ENCODE measurements around the gene SCLT1. TPM values are rescaled to one million over a fixed set of nuclear protein-coding genes. Genes with fewer than 3 reads are reported as not detected.

SCLT1 gene
- total RNA-seq, 4 donors from 2014 or later = 12.9 to 28.6 (median 20.8) TPM

DNA sequence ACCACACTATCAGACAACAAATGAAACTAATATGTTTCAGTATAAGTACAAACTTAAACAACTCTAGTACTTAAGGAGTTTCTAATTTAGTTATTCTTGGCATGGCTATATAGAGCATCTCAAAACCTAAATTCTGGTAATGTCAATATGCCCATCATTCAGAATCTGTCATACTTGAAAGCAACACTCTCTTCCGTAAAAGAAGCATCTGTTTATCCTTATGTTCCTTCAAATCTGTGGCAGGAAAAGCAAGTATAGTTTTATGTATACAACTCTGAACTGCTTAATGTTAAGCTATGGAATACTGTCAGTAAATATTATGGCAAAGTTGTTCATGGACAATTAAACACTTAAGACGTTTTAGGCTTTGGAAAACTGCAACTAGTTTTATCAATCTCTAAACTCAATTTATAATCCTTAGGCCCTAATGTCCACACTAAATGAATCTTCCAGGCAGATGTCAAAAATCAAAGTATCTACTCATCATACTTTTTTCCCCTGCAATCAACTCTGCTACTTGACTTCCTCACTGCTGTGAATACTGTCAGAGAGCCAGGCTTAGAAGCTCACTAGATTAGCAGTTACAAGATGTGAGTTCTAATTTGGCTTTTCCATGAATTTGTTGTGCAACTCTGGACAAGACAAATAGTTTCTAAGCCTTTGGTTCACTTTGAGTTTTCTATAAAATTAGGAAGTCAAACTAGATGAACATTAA, 109.4 kb downstream of the SCLT1 start:
- 86 to 90% methylated on average over 2 of the region's 2 CpGs for WGBS, 2 donors
- H3K9me3 ChIP-seq = no peaks in the 10 kb centered on the region
- DNase-seq = no peak

DNA sequence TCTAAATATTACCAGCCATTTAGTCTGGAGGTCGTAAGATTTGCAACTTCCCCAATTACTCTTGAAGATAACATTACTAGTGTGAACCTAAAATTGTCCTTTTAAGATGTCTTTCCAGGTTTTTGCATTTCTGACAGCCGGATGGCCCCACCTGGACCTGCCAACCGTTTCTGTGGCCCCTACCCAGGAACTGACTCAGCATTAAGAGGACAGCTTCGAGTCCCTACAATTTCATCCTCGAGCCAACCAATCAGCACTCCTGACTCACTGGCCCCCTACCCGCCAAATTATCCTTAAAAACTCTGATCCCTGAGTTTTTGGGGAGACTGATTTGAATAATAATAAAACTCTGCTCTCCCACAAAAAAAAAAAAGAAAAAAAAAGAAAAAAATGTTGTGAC, 112.0 kb downstream of the SCLT1 start:
- intact Hi-C loops (cut with DNase I) = no loop called here
- TF ChIP-seq, protein P1, sequence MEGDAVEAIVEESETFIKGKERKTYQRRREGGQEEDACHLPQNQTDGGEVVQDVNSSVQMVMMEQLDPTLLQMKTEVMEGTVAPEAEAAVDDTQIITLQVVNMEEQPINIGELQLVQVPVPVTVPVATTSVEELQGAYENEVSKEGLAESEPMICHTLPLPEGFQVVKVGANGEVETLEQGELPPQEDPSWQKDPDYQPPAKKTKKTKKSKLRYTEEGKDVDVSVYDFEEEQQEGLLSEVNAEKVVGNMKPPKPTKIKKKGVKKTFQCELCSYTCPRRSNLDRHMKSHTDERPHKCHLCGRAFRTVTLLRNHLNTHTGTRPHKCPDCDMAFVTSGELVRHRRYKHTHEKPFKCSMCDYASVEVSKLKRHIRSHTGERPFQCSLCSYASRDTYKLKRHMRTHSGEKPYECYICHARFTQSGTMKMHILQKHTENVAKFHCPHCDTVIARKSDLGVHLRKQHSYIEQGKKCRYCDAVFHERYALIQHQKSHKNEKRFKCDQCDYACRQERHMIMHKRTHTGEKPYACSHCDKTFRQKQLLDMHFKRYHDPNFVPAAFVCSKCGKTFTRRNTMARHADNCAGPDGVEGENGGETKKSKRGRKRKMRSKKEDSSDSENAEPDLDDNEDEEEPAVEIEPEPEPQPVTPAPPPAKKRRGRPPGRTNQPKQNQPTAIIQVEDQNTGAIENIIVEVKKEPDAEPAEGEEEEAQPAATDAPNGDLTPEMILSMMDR (IDR thresholded peaks at IDR 0.05) = no peak
- no peak overlapping the region for H3K4me3 ChIP-seq (replicated peaks in 1 of 3)

More for the DNA sequence above, 109.4 kb downstream of the SCLT1 start:
- Histone ChIP-seq H3K27ac (no peak overlapping the region), H3K36me3 (no peaks in the 10 kb centered on the region), H3K4me1 (no peaks in the 10 kb centered on the region), H3K4me3 (replicated peaks in 1 of 3) (no peak overlapping the region), H3K27me3 (no peaks in the 10 kb centered on the region)
- no peak for TF ChIP-seq POLR2A (IDR thresholded peaks at IDR 0.05)
- TF ChIP-seq, protein P1 (IDR thresholded peaks at IDR 0.05) = no peak
- intact Hi-C loops (cut with DNase I) = no loop called here

DNA sequence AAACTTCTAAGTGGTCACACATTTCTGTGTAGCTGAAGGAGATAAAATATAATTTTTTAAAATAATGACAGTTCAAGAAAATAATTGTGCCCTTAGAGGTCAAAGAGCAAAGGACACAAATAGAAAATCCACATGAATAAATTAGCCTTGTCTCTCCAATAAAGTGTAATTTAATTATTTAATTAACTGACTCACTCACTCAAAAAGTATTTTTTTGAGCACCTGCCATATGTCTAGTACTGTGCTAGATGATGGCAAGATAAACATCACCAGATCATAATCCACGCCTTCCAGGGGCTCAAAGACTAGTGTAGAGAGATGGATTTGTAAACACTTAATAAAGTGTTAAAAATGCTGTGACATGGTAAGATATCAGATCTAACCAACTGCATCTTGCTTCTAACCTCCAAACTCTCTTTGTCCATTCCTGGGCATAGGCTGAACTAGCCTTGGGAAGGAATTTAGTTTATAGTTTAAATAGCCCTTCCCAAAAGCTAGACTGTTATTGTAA, 112.5 kb downstream of the SCLT1 start:
- Histone ChIP-seq H3K9me3 (no peaks in the 10 kb centered on the region), H3K4me3 (replicated peaks in 1 of 3) (no peak overlapping the region), H3K27me3 (no peaks in the 10 kb centered on the region), H3K4me1 (no peaks in the 10 kb centered on the region), H3K36me3 (no peaks in the 10 kb centered on the region), H3K27ac (no peak overlapping the region)
- intact Hi-C loops (cut with DNase I) = no loop called here
- no peak for DNase-seq
- 45 to 94% methylated on average over 1 of the region's 1 CpG for WGBS, 2 donors
- TF ChIP-seq, protein P1 (IDR thresholded peaks at IDR 0.05) = no peak
- no peak for TF ChIP-seq POLR2A (IDR thresholded peaks at IDR 0.05)

More for the DNA sequence above, 112.0 kb downstream of the SCLT1 start:
- H3K27ac ChIP-seq = no peak overlapping the region
- H3K9me3 ChIP-seq = no peaks in the 10 kb centered on the region
- no peak for DNase-seq
- H3K4me1 ChIP-seq = no peaks in the 10 kb centered on the region
- H3K27me3 ChIP-seq = no peaks in the 10 kb centered on the region
- 92 to 94% methylated on average over 6 of the region's 6 CpGs for WGBS, 2 donors
- H3K36me3 ChIP-seq = no peaks in the 10 kb centered on the region

DNA sequence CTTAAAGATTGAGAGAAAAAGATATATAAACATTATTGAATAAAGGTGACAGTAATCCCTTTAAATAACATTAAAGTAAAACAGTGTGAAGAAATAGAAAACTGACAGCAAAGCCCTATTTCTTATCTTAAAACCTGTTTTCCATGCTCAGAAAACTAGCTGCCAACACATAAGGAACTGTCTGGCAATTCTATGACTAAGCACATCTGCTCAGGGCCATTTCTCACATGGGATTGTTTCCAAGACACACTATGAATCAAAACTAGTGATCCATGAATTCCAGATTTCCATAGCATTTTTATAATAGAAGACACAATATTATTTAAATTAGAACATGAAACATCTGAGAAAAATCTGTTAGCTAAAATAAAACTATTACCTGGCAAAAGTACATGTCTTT, 113.4 kb downstream of the SCLT1 start:
- Histone ChIP-seq H3K36me3 (no peaks in the 10 kb centered on the region), H3K27ac (no peak overlapping the region), H3K4me1 (no peaks in the 10 kb centered on the region), H3K4me3 (replicated peaks in 1 of 3) (no peak overlapping the region), H3K27me3 (no peaks in the 10 kb centered on the region), H3K9me3 (no peaks in the 10 kb centered on the region)
- DNase-seq = no peak
- TF ChIP-seq POLR2A (IDR thresholded peaks at IDR 0.05) = no peak
- TF ChIP-seq, protein P1 (IDR thresholded peaks at IDR 0.05) = no peak
- intact Hi-C loops (cut with DNase I) = no loop called here

DNA sequence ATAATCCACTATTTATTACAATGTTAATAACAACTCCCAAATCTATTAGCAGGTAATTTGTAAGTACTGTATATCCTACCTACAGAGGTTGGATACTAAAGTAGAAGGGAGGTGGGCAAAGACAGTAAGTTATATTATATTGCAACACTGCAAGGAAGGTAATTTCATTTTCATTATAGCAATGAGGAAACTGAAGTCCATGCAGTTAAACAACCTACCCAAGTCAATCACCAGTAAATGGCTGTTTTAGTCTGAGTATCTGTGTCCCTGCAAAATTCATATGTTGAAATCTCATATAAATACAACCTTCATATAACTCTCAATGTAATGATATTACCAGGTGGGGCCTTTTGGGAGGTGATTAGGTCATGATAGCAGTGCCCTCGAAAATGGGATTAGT, 114.4 kb downstream of the SCLT1 start:
- 96% methylated on average over 1 of the region's 1 CpG for WGBS, 2 donors
- Histone ChIP-seq H3K27me3 (no peaks in the 10 kb centered on the region), H3K36me3 (no peaks in the 10 kb centered on the region)

More for the DNA sequence above, 114.4 kb downstream of the SCLT1 start:
- H3K4me3 ChIP-seq (replicated peaks in 1 of 3) = no peak overlapping the region
- intact Hi-C loops (cut with DNase I) = no loop called here
- no peak for DNase-seq
- TF ChIP-seq POLR2A (IDR thresholded peaks at IDR 0.05) = no peak
- TF ChIP-seq, protein P1 (IDR thresholded peaks at IDR 0.05) = no peak
- H3K9me3 ChIP-seq = no peaks in the 10 kb centered on the region
- H3K4me1 ChIP-seq = no peaks in the 10 kb centered on the region
- no peak overlapping the region for H3K27ac ChIP-seq

Measured in thyroid gland (tissue), 4 donors.